ENCODE data around the gene GRIPAP1. TPM values are rescaled to one million over a fixed set of nuclear protein-coding genes. Genes with fewer than 3 reads are reported as not detected.
A peak's percentile ranks its signal among the peaks of the same experiment; 100 is the strongest.

GRIPAP1 gene, protein sequence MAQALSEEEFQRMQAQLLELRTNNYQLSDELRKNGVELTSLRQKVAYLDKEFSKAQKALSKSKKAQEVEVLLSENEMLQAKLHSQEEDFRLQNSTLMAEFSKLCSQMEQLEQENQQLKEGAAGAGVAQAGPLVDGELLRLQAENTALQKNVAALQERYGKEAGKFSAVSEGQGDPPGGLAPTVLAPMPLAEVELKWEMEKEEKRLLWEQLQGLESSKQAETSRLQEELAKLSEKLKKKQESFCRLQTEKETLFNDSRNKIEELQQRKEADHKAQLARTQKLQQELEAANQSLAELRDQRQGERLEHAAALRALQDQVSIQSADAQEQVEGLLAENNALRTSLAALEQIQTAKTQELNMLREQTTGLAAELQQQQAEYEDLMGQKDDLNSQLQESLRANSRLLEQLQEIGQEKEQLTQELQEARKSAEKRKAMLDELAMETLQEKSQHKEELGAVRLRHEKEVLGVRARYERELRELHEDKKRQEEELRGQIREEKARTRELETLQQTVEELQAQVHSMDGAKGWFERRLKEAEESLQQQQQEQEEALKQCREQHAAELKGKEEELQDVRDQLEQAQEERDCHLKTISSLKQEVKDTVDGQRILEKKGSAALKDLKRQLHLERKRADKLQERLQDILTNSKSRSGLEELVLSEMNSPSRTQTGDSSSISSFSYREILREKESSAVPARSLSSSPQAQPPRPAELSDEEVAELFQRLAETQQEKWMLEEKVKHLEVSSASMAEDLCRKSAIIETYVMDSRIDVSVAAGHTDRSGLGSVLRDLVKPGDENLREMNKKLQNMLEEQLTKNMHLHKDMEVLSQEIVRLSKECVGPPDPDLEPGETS
- 16.6 and 17.0 TPM in 2 replicates for total RNA-seq (2014; rRNA removed; shearing (Covaris generic))
- 25.8 and 30.4 TPM in 2 replicates for polyA plus RNA-seq (2015; cell fraction: cytosol; rRNA removed)
- polyA plus RNA-seq (2015; cell fraction: nucleus; rRNA removed) = 127 and 132 TPM in 2 replicates

DNA sequence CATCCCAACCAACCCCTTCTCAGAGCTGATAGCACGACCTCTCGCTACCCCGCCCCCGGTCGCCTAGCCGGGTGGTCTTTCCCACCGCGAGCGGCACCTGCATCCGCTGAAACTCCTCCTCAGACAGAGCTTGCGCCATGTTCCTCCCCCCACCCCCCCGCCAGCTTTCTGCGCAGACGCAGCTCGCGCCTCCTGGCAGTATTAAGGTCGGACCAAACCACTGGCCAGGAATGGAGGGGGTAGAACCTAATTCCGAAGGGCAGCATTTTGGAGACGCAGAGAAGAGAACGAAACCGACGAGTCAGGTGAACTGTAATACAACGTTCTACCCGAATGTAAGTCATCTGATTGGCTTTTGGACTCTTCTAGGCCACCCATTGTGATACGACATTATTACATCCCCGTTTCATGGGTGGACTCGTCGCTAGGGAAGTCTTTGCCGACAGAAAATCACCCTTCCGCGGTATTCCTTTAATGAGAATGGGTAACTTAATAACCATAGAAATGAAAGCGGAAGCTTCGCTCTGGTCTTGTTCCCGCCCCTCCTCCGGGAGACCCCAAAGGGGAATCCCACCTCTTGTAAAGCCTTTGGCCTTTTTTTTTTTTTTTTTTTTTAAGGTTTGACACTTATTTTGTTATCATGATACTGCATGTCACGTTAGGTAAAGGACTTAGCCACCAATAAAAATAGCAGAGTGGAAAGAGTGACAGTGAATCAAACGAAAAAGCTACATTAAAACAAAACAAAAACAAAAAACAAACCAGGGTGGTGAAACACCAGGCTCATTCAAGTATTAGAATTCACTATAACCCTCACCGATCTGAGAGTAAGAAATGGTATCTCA is at the start of gene GRIPAP1:
Gene GRIPAP1, minus strand, starts transcription at position 174 of the 845 bp plus-strand sequence. Its CDS starts 35 bp downstream, at position 139.
- in situ Hi-C loops (cut with HindIII; ENCODE audit: low pct_unique_long_range_greater_than_20kb, low sequenced_read_pairs) = no loop called here

DNA sequence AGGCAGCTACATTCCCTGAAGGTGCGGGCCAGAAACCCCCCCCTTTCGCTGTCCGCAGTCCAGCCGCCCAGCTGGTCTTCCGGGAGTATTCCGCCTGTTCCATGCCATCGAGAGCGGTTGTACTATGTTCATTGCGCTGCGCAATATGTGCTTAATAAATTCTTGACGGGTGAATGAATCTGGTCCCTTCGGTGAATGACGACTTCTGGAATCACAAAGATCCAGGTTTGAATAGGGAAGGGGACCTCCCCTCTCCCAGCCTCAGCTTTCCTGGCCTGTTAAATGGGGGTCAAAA is 41.9 kb upstream of the GRIPAP1 start:
- DNase-seq (ENCODE audit: low read depth, low spot score) = no peak
- in situ Hi-C loops (cut with HindIII; ENCODE audit: low pct_unique_long_range_greater_than_20kb, low sequenced_read_pairs) = no loop called here

More for the DNA sequence above, at the start of gene GRIPAP1:
- peak; percentile 79 for DNase-seq (ENCODE audit: low read depth, low spot score)

DNA sequence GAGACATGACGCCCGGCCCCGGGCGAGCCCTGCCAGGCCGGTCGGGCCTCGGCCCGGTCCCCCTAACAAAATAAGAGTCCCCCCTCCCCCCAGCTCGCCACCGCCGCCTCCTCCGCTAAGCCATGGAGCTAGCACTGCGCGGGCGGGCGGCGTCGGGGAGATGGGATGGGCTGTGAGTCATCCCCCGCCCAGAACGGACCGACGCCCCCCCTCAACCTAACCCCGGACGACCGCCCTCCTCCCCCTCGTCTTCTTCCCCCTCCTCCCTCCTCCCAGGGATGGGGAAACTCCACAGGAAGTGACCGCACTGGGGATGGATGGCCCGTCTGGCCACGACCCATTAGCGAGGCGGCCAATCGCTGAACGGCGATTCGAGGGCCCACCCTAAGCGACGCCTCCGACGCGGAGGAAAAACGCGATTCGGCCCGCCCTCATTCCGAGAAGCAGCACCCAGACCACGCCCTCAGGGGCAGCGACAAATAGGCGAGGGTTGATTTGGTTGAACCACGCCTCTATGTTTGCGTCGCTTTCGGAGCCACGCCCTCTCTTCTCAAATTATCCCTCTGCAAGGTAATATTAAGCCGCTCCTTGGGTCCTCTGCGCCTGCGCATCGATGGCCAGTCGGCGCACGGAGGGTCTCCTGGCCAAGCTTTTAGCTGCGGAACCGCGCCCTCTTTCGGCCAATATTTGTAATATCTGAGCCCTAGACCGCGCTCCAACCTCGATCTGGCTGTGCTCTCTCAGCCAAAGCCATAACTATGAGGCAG is 41.3 kb upstream of the GRIPAP1 start, which contains the start of gene TFE3:
Gene TFE3, minus strand, starts transcription at position 138 of the 767 bp plus-strand sequence. Its CDS starts 131 bp downstream, at position 7.
- in situ Hi-C loops (cut with HindIII; ENCODE audit: low pct_unique_long_range_greater_than_20kb, low sequenced_read_pairs) = no loop called here

DNA sequence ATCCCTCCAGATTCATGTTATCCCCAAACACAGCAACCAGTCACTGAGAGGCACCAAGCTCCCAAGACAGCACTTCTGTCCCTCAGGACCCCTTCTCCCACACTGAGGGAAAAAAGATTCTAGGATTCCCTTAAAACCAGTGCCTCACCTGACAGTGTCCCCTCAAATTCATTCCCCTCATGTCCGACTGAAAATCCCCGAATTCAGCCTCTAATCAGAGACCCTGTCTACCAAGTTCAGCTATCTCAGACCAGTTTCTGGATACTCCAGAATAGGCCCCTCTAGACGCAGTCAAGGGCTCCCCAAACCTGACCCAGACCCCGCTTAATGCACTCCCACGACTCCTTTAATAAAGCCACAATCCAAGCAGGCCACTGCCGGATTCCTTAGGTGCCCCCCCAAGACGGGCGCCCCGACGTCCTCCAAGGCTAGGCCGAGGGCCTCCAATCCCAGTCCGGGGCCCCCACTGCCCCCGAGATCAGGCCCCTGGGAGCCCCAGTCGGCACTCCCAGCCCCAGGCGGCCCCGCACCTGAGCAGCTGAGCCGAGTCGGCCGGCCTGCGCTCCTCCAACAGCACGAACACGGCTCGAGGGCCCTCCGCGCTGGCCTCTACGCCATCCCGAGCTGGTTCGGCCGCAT is 40.6 kb upstream of the GRIPAP1 start:
- no peak for DNase-seq (ENCODE audit: low read depth, low spot score)
- in situ Hi-C loops (cut with HindIII; ENCODE audit: low pct_unique_long_range_greater_than_20kb, low sequenced_read_pairs) = no loop called here

More for the DNA sequence above, 41.3 kb upstream of the GRIPAP1 start, which contains the start of gene TFE3:
- DNase-seq (ENCODE audit: low read depth, low spot score) = peak; percentile 98

DNA sequence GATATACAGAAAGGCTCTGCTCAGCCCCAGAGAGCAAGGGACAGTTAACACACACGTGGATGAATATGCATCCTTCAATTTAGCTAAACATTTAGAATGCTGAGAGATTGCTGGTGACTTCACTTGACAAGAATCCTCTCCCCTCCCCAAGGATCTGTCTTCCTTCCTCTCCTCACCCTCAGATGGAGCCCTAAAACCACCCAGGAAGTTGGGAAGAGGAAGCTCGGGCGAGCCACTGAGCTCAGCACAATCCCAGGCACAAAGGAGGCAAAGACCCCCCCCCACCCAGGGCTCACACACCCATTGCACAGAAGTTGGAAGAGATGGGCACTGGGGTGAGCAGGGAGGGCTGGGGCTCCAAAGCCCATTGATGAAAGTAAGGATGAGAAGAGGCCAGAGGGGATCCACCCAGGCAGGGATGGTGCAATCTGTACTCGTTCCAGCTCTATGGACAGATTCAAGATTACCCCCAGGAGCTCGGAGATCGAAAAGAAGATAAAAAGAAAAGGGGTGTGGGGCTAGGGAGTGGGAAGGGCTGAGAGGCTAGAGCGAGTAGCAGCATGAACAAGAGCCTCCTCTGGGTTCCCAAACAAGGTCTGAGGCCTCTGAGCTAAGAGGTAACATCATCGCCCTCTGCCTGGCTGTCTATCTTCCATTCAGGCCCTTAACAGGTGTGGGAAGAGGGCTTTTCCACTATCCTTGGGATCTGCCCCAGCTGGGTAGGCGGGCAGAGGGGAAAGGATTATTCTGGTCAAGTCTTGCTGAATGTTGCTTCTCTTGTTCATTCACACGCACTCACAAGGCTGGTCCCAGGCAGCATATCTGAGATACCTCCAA is 39.9 kb upstream of the GRIPAP1 start:
- in situ Hi-C loops (cut with HindIII; ENCODE audit: low pct_unique_long_range_greater_than_20kb, low sequenced_read_pairs) = no loop called here
- DNase-seq (ENCODE audit: low read depth, low spot score) = no peak

DNA sequence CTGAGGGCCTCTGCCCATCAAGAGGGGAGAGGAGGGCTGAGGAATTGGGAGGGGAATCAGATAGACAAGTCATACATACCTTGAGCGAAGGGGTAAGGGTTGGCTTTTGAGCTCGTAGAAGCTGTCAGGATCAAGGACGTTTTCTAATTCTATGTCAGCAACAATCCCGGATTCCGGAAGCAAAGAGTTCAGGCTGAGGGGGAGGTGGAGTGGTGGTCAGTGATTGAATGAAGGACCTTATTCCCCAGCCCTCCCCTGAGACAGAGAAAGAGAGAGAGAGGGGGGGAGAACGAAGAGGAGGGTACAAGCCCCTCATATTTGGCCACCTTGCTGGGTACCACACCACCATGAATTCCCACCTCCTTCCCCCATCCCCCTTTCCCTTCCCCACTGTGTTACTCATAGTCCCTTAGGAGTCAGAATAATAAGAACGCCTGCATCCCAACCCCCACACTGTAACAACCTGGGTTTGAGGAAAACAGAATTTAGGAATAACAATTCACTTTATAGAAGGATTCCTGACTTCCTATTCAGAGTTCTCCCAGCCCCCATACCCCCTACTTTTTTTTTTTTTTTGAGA is 38.4 kb upstream of the GRIPAP1 start:
- no peak for DNase-seq (ENCODE audit: low read depth, low spot score)
- in situ Hi-C loops (cut with HindIII; ENCODE audit: low pct_unique_long_range_greater_than_20kb, low sequenced_read_pairs) = no loop called here

DNA sequence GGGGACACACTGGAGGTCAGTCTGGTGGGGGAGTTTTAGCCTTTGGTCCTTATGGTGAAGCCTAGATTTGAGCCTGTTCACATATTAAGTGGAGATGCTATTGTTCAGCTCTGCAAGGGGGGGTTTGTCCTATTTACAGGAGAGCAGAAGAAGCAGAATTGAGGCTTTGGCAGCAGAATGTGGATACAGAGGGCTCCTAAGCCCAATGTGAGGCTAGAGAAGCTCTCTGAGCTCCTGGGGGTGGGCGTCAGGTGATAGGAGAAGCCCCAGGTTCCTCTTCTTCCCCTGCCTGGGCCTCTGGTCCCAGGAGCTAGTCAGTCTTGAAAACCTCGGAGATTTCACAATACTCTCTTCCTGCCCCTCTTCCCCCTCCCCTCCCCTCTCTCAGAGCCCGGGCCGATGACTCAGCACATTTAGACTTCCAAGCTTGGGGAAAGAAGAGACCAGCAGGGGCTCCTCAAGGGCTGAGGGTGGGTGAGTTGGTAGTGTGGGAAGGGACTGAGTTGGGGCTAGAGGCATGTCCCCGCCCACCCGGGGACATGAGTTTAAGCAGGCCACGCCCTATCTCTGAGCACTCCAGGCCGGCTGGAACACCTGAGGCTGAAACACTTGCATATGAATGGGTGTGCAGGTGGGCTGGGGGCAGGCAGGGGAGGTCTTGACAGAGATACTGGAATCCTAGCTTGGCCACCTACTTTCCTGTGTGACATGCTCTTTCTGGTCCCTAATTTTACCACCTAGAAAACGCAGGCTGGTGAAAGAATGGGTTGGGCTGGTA is 37.7 kb upstream of the GRIPAP1 start:
- in situ Hi-C loops (cut with HindIII; ENCODE audit: low pct_unique_long_range_greater_than_20kb, low sequenced_read_pairs) = no loop called here
- DNase-seq (ENCODE audit: low read depth, low spot score) = peak; percentile 72

DNA sequence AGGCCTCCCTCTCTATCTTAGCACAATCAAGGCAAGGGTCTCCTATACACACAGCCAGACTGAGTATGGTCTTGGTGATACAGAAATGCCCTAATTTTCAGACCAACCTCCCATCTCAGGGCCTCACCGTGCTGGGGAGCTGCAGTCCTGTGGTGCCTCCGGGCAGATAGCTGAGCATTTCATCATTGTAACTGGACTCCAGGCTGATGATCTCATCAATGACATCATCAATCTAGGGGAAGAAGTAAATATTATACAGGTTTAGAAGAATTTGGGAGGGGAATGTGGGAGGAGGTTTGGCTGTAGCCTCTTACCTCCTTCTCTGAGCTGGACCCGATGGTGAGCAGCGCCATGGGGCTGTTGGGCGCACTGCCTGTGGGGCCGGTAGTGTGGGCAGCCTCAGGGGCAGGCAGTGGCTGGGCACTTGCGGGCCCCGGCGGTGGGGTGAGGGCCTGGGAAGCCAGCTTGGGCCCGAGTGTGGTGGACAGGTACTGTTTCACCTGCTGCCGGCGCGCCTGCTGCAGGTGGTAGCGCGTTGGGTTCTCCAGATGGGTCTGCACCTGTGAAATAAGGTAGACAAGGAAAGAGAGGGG is 35.9 kb upstream of the GRIPAP1 start:
- in situ Hi-C loops (cut with HindIII; ENCODE audit: low pct_unique_long_range_greater_than_20kb, low sequenced_read_pairs) = no loop called here
- no peak for DNase-seq (ENCODE audit: low read depth, low spot score)

DNA sequence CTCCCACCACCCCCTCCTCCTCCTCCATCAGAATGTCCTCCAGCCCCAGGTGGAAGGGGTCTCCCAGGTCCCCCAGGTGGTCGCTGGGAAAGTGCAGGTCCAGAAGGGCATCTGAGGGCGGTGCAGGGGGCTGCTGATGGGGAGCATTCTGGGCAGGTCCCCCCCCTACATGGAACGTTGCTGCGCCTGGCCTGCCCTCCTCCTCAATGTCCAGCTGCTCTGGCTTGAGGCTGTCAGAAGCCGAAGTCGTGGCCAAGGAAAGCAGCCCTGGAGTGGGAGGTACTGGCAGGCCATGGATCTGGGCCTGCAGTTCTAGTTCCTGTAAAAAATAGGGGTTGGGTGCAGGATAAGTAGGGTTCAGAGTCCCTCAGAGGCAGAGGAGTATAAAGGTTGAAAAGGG is 28.2 kb upstream of the GRIPAP1 start:
- no peak for DNase-seq (ENCODE audit: low read depth, low spot score)
- in situ Hi-C loops (cut with HindIII; ENCODE audit: low pct_unique_long_range_greater_than_20kb, low sequenced_read_pairs) = no loop called here

DNA sequence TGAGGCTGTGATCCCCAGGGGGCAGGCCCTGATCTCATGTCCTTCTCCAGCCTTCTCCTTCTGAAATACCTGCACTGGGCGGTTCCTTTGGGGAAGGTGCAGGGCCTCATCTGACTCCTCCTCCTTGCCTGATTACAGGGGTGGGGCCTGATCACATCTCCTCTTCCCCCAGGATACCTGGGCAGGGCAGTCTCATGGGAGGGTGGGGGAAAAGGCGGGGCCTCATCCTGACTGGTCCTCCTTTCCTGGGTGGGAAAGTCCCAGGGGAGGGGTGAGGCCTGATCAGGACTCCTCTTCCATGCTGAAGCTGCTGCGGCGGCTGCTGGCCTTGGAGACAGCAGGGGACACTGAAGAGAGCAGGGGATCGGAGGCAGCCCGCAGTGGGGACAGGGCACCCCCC is 27.8 kb upstream of the GRIPAP1 start:
- in situ Hi-C loops (cut with HindIII; ENCODE audit: low pct_unique_long_range_greater_than_20kb, low sequenced_read_pairs) = no loop called here
- no peak for DNase-seq (ENCODE audit: low read depth, low spot score)

DNA sequence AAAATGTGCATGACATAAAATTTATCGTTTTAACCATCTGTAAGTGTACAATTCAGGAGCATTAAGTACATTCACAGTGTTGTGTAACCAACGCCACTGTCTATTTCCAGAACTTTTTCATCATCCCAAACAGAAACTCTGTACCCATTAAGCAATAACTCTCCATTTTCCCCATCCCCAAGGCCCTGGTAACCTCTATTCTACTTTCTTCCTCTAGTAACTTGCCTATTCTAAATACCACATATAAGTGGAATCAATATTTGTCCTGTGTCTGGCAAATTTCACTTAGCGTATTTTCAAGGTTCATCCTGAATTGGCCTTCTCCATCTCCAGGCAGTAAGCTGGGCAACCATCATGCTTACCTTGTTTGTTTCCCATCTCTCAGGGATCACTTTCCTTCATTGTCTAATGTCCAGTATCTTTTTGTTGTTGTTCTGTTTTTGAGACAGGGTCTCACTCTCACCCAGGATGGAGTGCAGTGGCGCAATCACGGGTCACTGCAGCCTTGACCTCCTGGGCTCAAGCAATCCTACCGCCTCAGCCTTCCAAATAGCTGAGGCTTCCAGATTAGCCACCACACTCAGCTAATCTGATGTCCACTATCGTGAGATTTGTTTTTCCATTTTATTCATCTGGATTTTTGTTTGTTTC is 17.7 kb upstream of the GRIPAP1 start:
- DNase-seq (ENCODE audit: low read depth, low spot score) = no peak
- in situ Hi-C loops (cut with HindIII; ENCODE audit: low pct_unique_long_range_greater_than_20kb, low sequenced_read_pairs) = no loop called here

DNA sequence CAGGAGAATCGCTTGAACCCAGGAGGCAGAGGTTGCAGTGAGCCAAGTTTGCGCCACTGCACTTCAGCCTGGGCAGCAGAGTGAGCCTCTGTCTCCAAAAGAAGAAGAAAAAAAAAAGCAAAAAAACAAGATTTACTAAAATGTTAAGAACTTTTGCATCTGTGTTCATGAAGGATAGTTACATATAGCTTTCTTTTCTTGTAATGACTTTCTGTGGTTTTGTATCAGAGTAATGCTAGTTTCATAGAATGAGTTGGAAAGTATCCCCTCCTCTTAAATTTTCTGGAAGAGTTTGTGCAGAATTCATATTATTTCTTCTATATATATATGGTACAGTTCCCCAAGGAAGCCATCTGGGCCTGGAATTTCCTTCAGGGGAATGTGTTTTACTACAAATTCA is 17.0 kb upstream of the GRIPAP1 start:
- DNase-seq (ENCODE audit: low read depth, low spot score) = no peak
- in situ Hi-C loops (cut with HindIII; ENCODE audit: low pct_unique_long_range_greater_than_20kb, low sequenced_read_pairs) = no loop called here

DNA sequence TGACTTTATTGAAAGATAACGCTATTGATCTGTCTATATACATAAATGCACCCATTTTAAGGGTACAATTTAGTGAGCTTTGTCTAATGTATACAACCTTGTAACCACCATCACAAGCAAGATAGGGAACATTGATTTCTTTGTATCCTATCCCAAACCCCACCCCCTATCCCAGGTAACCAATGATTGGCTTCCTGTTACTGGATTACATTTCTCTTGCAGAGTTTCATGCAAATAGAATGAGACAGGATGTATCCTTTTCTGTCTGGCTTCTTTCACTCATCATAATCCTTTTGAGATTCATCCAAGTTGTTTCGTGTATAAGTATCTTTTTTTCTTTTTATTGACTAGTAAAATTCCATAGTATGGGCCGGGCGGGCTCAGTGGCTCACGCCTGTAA is 1.6 kb upstream of the GRIPAP1 start:
- in situ Hi-C loops (cut with HindIII; ENCODE audit: low pct_unique_long_range_greater_than_20kb, low sequenced_read_pairs) = no loop called here

DNA sequence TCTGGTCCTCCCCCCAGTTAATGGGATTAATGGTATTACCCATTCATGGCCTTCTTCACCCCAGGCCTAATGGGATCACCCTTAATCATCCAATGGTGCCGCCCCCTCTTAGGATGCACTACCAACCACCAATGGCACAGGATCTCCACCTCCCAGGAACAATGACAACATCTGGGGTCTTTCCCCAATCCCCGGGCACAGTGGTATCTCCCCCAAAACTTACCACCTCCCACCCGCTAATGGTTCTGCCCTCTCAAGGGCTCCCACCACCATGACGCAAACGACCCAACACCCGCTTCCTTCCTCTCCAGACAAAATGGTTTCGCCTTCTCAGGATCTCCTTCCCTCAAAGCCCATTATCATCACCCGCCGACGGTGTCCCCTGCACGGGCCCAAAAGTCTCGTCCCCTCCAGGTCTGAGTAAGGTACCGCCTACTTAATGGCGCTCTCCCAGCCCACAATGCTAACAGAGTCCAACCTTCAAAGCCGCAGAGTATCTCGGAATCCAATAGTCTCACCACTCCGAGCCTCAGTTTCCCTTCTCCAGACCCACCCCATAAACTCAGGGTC is 458 bp downstream of the GRIPAP1 start:
- in situ Hi-C loops (cut with HindIII; ENCODE audit: low pct_unique_long_range_greater_than_20kb, low sequenced_read_pairs) = no loop called here
- DNase-seq (ENCODE audit: low read depth, low spot score) = peak; percentile 18

More for the DNA sequence above, 1.6 kb upstream of the GRIPAP1 start:
- DNase-seq (ENCODE audit: low read depth, low spot score) = peak; percentile 7

Measured in SK-MEL-5 (cell line).